Measurements from ENCODE around the gene ALK. TPM values are rescaled to one million over a fixed set of nuclear protein-coding genes. Genes with fewer than 3 reads are reported as not detected.

Gene ALK
- total and polyA plus RNA-seq, 4 donors = 4.2 to 16.7 (median 14.2) TPM

- H3K4me1 ChIP-seq (ENCODE audit: control insufficient read depth, insufficient read depth, low read length) = no peaks in the 10 kb centered on the region
- H3K27ac ChIP-seq (ENCODE audit: low read depth, low read length) = no peak overlapping the region
- H3K36me3 ChIP-seq (ENCODE audit: control insufficient read depth, insufficient read depth, low read length) = no peaks in the 10 kb centered on the region
- no peaks in the 10 kb centered on the region for H3K27me3 ChIP-seq (ENCODE audit: control insufficient read depth, insufficient read depth, low read length)
- H3K4me3 ChIP-seq (ENCODE audit: low read depth, low read length) = no peak overlapping the region
- peak in 1 of 6 donors; percentile 52 for DNase-seq (ENCODE audit: low read depth in 4 of 6, low spot score in 6 of 6)
- no peaks in the 10 kb centered on the region for H3K9me3 ChIP-seq (ENCODE audit: control insufficient read depth, insufficient read depth, low read length)
- 100% methylated on average over 1 of the region's 5 CpGs for WGBS (ENCODE audit: insufficient coverage)
Observed at GRCh38 chr2:29789911-29790485, 131.4 kb downstream of the ALK start.

DNA sequence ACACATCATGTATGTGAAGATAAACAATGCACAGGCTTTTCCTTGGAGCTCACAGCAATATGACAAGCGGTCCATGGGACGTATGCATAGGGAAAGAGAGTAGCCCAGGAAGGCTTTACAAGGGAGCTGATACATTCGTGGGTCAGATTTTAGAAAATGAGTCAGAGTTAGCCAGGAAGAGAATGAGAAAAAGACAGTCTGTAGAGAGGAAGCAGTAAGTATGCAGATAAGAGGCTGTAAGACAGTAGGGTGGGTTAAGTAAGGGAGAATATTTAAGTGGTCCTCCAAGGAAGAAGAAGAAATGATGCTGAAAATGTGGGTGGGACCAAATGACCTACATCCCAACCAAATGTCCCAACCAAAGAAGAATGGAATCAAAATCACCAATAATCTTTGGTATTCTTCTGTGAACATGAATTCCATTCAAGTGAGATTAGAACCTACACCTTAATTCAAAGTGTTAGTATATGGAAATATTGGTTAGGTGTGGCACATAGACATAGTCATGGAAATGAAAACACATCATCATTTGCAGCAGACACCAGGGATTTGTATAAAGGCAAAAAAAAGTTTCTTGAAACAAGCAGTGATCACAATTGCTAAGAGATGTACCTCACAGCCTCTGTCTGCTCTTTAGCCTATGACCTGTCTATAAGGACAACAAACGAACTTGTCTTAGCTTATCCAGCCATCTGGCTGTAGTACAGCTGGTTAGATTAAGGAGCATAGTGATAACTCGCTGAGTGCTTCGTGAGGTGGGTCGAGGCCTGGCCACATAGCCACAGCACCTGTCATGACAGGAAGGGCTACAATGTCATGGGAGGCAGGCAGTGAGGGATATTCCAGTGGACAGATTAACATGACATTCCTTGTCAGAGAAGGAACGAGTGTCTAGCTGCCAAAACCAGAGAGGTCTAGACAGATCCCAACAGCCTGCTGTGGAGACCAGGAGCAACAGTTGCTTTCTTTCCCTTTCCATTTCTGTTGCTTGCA lies 133.6 kb downstream of the ALK start:
- WGBS (ENCODE audit: insufficient coverage) = 90% methylated on average over 8 of the region's 8 CpGs
- no peaks in the 10 kb centered on the region for H3K27me3 ChIP-seq (ENCODE audit: control insufficient read depth, insufficient read depth, low read length)

GRCh38 chr2:29786361-29786760 lies 135.0 kb downstream of the ALK start:
- Histone ChIP-seq H3K27ac (ENCODE audit: low read depth, low read length) (no peak overlapping the region), H3K36me3 (ENCODE audit: control insufficient read depth, insufficient read depth, low read length) (no peaks in the 10 kb centered on the region), H3K27me3 (ENCODE audit: control insufficient read depth, insufficient read depth, low read length) (no peaks in the 10 kb centered on the region), H3K4me1 (ENCODE audit: control insufficient read depth, insufficient read depth, low read length) (no peaks in the 10 kb centered on the region), H3K9me3 (ENCODE audit: control insufficient read depth, insufficient read depth, low read length) (no peaks in the 10 kb centered on the region), H3K4me3 (ENCODE audit: low read depth, low read length) (no peak overlapping the region)
- 93% methylated on average over 3 of the region's 5 CpGs for WGBS (ENCODE audit: insufficient coverage)
- DNase-seq (ENCODE audit: low read depth in 4 of 6, low spot score in 6 of 6) = no peak

More for the DNA sequence above, 133.6 kb downstream of the ALK start:
- H3K36me3 ChIP-seq (ENCODE audit: control insufficient read depth, insufficient read depth, low read length) = no peaks in the 10 kb centered on the region
- no peaks in the 10 kb centered on the region for H3K9me3 ChIP-seq (ENCODE audit: control insufficient read depth, insufficient read depth, low read length)
- H3K27ac ChIP-seq (ENCODE audit: low read depth, low read length) = no peak overlapping the region
- H3K4me3 ChIP-seq (ENCODE audit: low read depth, low read length) = no peak overlapping the region
- DNase-seq (ENCODE audit: low read depth in 4 of 6, low spot score in 6 of 6) = no peak
- H3K4me1 ChIP-seq (ENCODE audit: control insufficient read depth, insufficient read depth, low read length) = no peaks in the 10 kb centered on the region

- Histone ChIP-seq H3K4me1 (ENCODE audit: control insufficient read depth, insufficient read depth, low read length) (no peaks in the 10 kb centered on the region), H3K4me3 (ENCODE audit: low read depth, low read length) (no peak overlapping the region), H3K9me3 (ENCODE audit: control insufficient read depth, insufficient read depth, low read length) (no peaks in the 10 kb centered on the region), H3K27ac (ENCODE audit: low read depth, low read length) (no peak overlapping the region), H3K27me3 (ENCODE audit: control insufficient read depth, insufficient read depth, low read length) (no peaks in the 10 kb centered on the region), H3K36me3 (ENCODE audit: control insufficient read depth, insufficient read depth, low read length) (no peaks in the 10 kb centered on the region)
- 73% methylated on average over 3 of the region's 6 CpGs for WGBS (ENCODE audit: insufficient coverage)
- no peak for DNase-seq (ENCODE audit: low read depth in 4 of 6, low spot score in 6 of 6)
Observed at GRCh38 chr2:29783666-29784065, 137.7 kb downstream of the ALK start.

DNA sequence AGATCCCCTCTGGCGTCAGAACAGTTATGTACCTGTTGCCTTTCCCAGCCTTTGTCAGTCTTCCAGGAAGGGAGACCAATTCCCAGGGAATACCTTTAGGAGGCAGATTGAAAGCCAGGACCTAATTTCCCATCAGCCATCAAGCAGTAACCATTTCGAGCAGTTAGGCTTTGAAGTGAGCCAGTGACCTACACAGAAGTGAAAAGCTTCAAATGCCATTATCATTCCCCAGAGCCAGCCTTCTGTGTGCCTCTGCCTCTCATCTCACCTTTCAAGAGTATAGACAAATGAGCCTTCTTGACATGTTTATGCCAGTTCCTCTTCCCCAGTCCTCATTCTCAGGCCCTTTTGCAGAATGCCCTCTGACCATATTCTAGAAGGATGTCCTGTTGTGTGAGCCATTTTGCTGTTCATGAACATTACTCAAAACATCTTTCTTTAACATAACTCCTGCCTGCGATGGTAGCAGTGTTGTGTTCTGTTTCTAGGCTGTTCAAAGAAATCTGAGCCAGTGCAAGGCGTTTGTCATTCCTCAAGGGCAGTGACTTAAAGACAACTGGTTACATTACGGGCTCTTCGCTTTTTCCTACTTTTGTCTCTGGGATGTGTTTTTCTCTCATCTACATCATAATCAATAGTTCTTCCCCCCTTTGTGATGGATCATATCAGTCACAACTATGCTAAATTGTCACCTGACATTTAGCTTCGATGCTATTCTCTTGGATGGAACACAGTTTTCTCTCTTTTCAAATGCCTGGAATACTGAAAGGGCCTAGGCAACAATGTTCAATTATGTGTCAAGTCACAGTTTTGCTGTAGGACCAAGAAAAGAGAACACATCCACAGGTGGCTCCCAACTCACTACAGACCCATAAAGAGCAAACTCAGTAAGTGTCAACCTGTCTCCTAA lies 138.6 kb downstream of the ALK start:
- no peak for DNase-seq (ENCODE audit: low read depth in 4 of 6, low spot score in 6 of 6)
- no peaks in the 10 kb centered on the region for H3K36me3 ChIP-seq (ENCODE audit: control insufficient read depth, insufficient read depth, low read length)
- H3K4me1 ChIP-seq (ENCODE audit: control insufficient read depth, insufficient read depth, low read length) = no peaks in the 10 kb centered on the region
- WGBS (ENCODE audit: insufficient coverage) = 65% methylated on average over 6 of the region's 7 CpGs
- no peaks in the 10 kb centered on the region for H3K27me3 ChIP-seq (ENCODE audit: control insufficient read depth, insufficient read depth, low read length)
- no peak overlapping the region for H3K4me3 ChIP-seq (ENCODE audit: low read depth, low read length)
- no peak overlapping the region for H3K27ac ChIP-seq (ENCODE audit: low read depth, low read length)
- no peaks in the 10 kb centered on the region for H3K9me3 ChIP-seq (ENCODE audit: control insufficient read depth, insufficient read depth, low read length)

DNA sequence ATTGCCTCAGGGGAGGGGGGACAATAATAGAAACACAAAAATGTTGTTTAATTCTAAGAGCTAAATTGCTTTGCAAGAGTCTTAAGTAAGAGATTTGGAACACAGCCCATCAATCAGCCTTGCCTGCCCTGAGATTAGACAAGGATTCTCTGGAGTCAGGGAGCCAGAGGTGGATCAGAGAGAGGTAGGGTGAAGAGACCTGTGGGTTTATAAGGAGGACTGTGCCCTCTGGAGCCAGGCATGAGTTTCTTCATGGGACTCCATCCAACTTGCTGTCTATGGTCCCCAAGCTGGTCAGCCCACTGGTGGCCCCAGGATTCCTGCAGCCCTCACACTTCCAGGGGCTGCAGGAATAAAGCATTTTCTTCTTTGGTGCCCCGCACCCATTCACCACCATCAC lies 139.3 kb downstream of the ALK start:
- Histone ChIP-seq H3K4me1 (ENCODE audit: control insufficient read depth, insufficient read depth, low read length) (no peaks in the 10 kb centered on the region), H3K4me3 (ENCODE audit: low read depth, low read length) (no peak overlapping the region), H3K36me3 (ENCODE audit: control insufficient read depth, insufficient read depth, low read length) (no peaks in the 10 kb centered on the region), H3K9me3 (ENCODE audit: control insufficient read depth, insufficient read depth, low read length) (no peaks in the 10 kb centered on the region), H3K27ac (ENCODE audit: low read depth, low read length) (no peak overlapping the region), H3K27me3 (ENCODE audit: control insufficient read depth, insufficient read depth, low read length) (no peaks in the 10 kb centered on the region)
- no peak for DNase-seq (ENCODE audit: low read depth in 4 of 6, low spot score in 6 of 6)
- WGBS (ENCODE audit: insufficient coverage) = 83% methylated on average over 1 of the region's 1 CpG

GRCh38 chr2:29780906-29781305 lies 140.5 kb downstream of the ALK start:
- H3K4me1 ChIP-seq (ENCODE audit: control insufficient read depth, insufficient read depth, low read length) = no peaks in the 10 kb centered on the region
- DNase-seq (ENCODE audit: low read depth in 4 of 6, low spot score in 6 of 6) = no peak
- H3K27ac ChIP-seq (ENCODE audit: low read depth, low read length) = no peak overlapping the region
- H3K36me3 ChIP-seq (ENCODE audit: control insufficient read depth, insufficient read depth, low read length) = no peaks in the 10 kb centered on the region
- H3K4me3 ChIP-seq (ENCODE audit: low read depth, low read length) = no peak overlapping the region
- H3K9me3 ChIP-seq (ENCODE audit: control insufficient read depth, insufficient read depth, low read length) = no peaks in the 10 kb centered on the region
- WGBS (ENCODE audit: insufficient coverage) = 54% methylated on average over 1 of the region's 1 CpG
- no peaks in the 10 kb centered on the region for H3K27me3 ChIP-seq (ENCODE audit: control insufficient read depth, insufficient read depth, low read length)

GRCh38 chr2:29777161-29777560 lies 144.2 kb downstream of the ALK start:
- no peak overlapping the region for H3K27ac ChIP-seq (ENCODE audit: low read depth, low read length)
- H3K36me3 ChIP-seq (ENCODE audit: control insufficient read depth, insufficient read depth, low read length) = no peaks in the 10 kb centered on the region
- no peaks in the 10 kb centered on the region for H3K4me1 ChIP-seq (ENCODE audit: control insufficient read depth, insufficient read depth, low read length)
- no peak for DNase-seq (ENCODE audit: low read depth in 4 of 6, low spot score in 6 of 6)
- no peaks in the 10 kb centered on the region for H3K9me3 ChIP-seq (ENCODE audit: control insufficient read depth, insufficient read depth, low read length)
- no peak overlapping the region for H3K4me3 ChIP-seq (ENCODE audit: low read depth, low read length)
- 100% methylated on average over 1 of the region's 2 CpGs for WGBS (ENCODE audit: insufficient coverage)
- H3K27me3 ChIP-seq (ENCODE audit: control insufficient read depth, insufficient read depth, low read length) = no peaks in the 10 kb centered on the region

DNA sequence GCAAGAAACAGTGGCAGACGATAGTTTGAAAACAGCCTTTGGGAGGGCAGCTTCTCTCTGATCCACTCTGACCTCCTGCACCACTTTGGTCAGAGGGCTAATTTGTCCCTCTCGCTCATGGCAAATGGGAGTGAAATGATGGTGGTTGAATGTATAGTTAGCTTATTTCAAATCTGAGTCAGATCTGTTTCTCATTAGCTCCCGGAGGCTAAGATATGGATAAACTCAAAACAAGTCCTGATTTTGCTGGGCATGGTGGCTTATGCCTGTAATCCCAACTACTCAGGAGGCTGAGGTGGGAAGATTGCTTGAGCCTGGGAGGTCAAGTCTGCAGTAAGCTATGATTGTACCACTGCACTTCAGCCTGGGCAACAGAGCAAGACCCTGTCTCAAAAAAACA lies 145.0 kb downstream of the ALK start:
- Histone ChIP-seq H3K9me3 (ENCODE audit: control insufficient read depth, insufficient read depth, low read length) (no peaks in the 10 kb centered on the region), H3K36me3 (ENCODE audit: control insufficient read depth, insufficient read depth, low read length) (no peaks in the 10 kb centered on the region), H3K27me3 (ENCODE audit: control insufficient read depth, insufficient read depth, low read length) (no peaks in the 10 kb centered on the region), H3K4me3 (ENCODE audit: low read depth, low read length) (no peak overlapping the region), H3K27ac (ENCODE audit: low read depth, low read length) (no peak overlapping the region), H3K4me1 (ENCODE audit: control insufficient read depth, insufficient read depth, low read length) (no peaks in the 10 kb centered on the region)
- DNase-seq (ENCODE audit: low read depth in 4 of 6, low spot score in 6 of 6) = no peak
- 80% methylated on average over 1 of the region's 3 CpGs for WGBS (ENCODE audit: insufficient coverage)

Measured in spinal cord (tissue), 10 donors.